ENCODE data around the gene CCR7. TPM values are rescaled to one million over a fixed set of nuclear protein-coding genes. Genes with fewer than 3 reads are reported as not detected.

The CCR7 gene
- total and polyA plus RNA-seq, 2 of the 13 experiments (the other 11 are each of a cell fraction or from before 2014, with no cell fraction given) = 0.04 to 0.53 TPM

GRCh38 chr17:40541060-40541872 lies 24.0 kb downstream of the CCR7 start (continued):
- TF ChIP-seq MNT (IDR thresholded peaks at IDR 0.05) (no peak), ZNF574 (CRISPR knock-in tag; IDR thresholded peaks at IDR 0.05) (no peak), ZFX (CRISPR knock-in tag; IDR thresholded peaks at IDR 0.05; ENCODE audit: low read depth) (peak; percentile 27), ZNF747 (CRISPR knock-in tag; IDR thresholded peaks at IDR 0.05; ENCODE audit: borderline replicate concordance) (no peak), ZNF878 (CRISPR knock-in tag; IDR thresholded peaks at IDR 0.05) (no peak), FOXJ3 (CRISPR knock-in tag; IDR thresholded peaks at IDR 0.05; ENCODE audit: borderline replicate concordance) (no peak), E2F2 (CRISPR knock-in tag; IDR thresholded peaks at IDR 0.05; ENCODE audit: borderline replicate concordance) (no peak), HNRNPH1 (optimal IDR thresholded peaks at IDR 0.05; ENCODE audit: low read depth, low read length) (no peak), ZNF550 (CRISPR knock-in tag; IDR thresholded peaks at IDR 0.05; ENCODE audit: borderline replicate concordance) (peak; percentile 83), ZNF740 (CRISPR knock-in tag; IDR thresholded peaks at IDR 0.05) (peak; percentile 65; the same call in 1 of the 2 replicates), AHR (CRISPR knock-in tag; IDR thresholded peaks at IDR 0.05) (no peak), GTF3A (CRISPR knock-in tag; conservative IDR thresholded peaks at IDR 0.05) (no peak), ZBTB44 (CRISPR knock-in tag; IDR thresholded peaks at IDR 0.05) (no peak), ZNF772 (CRISPR knock-in tag; IDR thresholded peaks at IDR 0.05) (0 out of 2 replicates have a peak, but pooled peaks have one; percentile 7), RXRB (CRISPR knock-in tag; IDR thresholded peaks at IDR 0.05; ENCODE audit: borderline replicate concordance) (peak; percentile 22; the same call in 1 of the 2 replicates), ZFP36 (IDR thresholded peaks at IDR 0.05; ENCODE audit: borderline replicate concordance, low read depth, low read length, partially characterized antibody) (no peak), ZNF619 (CRISPR knock-in tag; IDR thresholded peaks at IDR 0.05) (no peak; the same call in 1 of the 2 replicates), SYNCRIP (IDR thresholded peaks at IDR 0.05; ENCODE audit: insufficient read depth, low read depth, low read length) (no peak), ZNF160 (CRISPR knock-in tag; IDR thresholded peaks at IDR 0.05) (peak; percentile 76; the same call in 1 of the 2 replicates), MZF1 (CRISPR knock-in tag; IDR thresholded peaks at IDR 0.05; ENCODE audit: borderline replicate concordance) (no peak), ZBTB7A (CRISPR knock-in tag; IDR thresholded peaks at IDR 0.05) (no peak), ESRRA (CRISPR knock-in tag; IDR thresholded peaks at IDR 0.05; ENCODE audit: low read depth) (0 out of 2 replicates have a peak, but pooled peaks have one; percentile 29)
